Measurements from ENCODE around the gene AMH.

The AMH gene

DNA sequence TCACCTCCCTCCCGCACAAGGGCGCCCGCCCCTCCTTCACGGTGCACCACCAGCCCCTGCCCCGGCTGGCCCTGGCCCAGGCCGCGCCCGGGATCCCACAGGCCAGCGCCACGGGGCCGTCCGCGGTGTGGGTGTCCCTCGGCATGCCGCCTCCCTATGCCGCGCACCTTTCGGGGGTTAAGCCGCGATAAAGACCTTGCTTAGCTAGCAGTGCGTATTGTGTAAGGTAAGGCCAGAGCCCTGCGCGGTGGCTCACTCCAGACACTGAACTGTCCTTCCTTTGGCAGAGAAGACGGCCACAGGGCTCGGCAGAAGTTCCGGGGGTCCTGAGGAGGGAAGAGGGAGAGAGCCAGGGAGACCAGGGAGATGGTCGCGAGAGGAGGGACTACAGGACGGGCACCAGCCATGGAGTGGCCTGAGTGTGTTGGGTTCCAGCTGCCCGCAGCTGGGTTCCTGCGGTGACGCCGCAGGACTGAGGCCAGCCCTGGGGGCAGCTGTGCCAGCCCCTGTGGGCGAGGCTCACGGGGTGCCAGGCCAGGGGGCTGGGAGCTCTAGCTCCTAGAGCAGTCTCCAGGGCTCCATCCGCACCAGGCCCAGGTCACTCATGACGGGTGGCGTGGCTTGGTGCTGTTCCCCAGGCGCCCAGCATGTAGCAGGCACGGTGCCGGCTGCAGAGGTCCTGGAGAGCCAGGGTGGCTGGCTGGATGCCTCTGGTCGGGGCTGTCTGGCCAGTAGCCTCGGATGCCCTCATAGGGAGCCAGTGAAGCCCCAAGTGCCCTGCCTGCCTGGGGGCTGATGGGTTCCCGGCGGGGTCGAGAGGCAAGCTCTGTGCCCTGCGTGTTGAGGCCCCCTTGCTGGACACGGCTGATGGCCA is 20.7 kb upstream of the AMH start:
- ChIA-PET POLR2A (interaction anchor here (1.0 kb wide), 2 partner anchors 10 to 33 kb away, joined by 3 to 4 read pairs; no protein-coding TSS in a partner anchor), CTCF (interaction anchor here (1.2 to 2.3 kb wide), 2 partner anchors 42 to 72 kb away, joined by 5 to 9 read pairs; no protein-coding TSS in a partner anchor)
- TF ChIP-seq, protein P1, sequence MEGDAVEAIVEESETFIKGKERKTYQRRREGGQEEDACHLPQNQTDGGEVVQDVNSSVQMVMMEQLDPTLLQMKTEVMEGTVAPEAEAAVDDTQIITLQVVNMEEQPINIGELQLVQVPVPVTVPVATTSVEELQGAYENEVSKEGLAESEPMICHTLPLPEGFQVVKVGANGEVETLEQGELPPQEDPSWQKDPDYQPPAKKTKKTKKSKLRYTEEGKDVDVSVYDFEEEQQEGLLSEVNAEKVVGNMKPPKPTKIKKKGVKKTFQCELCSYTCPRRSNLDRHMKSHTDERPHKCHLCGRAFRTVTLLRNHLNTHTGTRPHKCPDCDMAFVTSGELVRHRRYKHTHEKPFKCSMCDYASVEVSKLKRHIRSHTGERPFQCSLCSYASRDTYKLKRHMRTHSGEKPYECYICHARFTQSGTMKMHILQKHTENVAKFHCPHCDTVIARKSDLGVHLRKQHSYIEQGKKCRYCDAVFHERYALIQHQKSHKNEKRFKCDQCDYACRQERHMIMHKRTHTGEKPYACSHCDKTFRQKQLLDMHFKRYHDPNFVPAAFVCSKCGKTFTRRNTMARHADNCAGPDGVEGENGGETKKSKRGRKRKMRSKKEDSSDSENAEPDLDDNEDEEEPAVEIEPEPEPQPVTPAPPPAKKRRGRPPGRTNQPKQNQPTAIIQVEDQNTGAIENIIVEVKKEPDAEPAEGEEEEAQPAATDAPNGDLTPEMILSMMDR (IDR thresholded peaks at IDR 0.05; ENCODE audit: insufficient read depth, low read length, missing control alignments): no peak
- no peak overlapping the region for H3K4me3 ChIP-seq (ENCODE audit: low read depth, low read length)
- DNase-seq (ENCODE audit: low read depth, low spot score): no peak

DNA sequence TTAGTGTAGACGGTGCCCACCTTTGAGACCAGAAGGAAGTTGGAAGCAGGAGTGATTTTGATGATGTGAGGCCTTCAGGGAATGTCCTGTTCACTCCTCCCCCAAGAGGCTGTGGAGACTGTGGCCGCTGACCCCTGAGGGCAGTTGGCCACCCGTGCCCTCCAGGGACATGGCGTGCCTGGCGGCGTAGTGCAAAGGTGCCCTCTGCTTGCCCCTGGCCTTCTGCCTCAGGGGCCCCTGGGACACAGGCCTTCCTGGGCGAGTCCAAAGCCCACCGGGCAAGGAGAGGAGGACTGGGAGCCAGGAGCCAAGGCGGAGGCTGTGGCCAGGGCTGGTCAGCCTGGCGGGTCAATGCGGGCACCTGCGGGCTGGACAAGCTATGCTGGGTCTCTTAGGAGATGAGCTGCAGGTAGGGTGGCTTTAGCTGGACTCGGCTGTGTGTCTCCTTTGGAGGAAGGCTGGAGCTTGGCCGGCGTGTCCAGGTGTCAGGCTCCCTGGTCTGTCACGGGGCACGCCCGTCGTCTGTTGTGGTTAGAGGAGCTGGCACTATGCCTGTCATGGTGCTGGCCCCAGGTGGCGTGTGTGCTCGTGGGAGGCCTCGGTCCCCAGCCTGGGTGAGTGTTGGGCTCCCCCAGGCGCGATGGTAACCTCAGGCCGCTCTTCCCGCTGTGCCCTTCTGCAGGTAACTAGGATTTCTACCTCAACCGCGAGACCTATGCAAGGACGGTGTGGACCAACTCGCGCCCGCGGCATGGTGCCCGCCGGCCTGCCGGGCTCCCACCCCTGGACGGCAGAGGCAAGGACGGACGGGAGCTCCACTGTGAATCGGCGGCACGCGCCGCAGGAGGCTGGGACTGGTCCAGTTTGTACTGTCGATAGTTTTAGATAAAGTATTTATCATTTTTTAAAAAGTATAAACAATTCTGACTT is 19.8 kb upstream of the AMH start:
- no peak overlapping the region for H3K4me3 ChIP-seq (ENCODE audit: low read depth, low read length)
- POLR2A ChIA-PET: interaction anchor here (0.5 to 1.5 kb wide), 5 partner anchors 9 to 237 kb away, joined by 3 to 5 read pairs (median 3); partner anchors contain the start of gene AP3D1
- TF ChIP-seq, protein P1 (IDR thresholded peaks at IDR 0.05; ENCODE audit: insufficient read depth, low read length, missing control alignments): no peak
- DNase-seq (ENCODE audit: low read depth, low spot score): no peak
- CTCF ChIA-PET: interaction anchor here (0.7 to 2.6 kb wide), 7 partner anchors 8 to 195 kb away, joined by 3 to 10 read pairs (median 5); no protein-coding TSS in a partner anchor

GRCh38 chr19:2230033-2230531 is 19.0 kb upstream of the AMH start:
- POLR2A ChIA-PET: interaction anchor here (0.5 to 1.5 kb wide), 4 partner anchors 15 to 236 kb away, joined by 3 to 5 read pairs (median 4); partner anchors contain the start of gene AP3D1
- CTCF ChIA-PET: interaction anchor here (0.7 to 2.6 kb wide), 6 partner anchors 8 to 194 kb away, joined by 3 to 10 read pairs (median 6); no protein-coding TSS in a partner anchor

GRCh38 chr19:2230807-2231533 is 18.2 kb upstream of the AMH start:
- ChIA-PET CTCF (interaction anchor here (0.9 to 2.6 kb wide), 4 partner anchors 9 to 85 kb away, joined by 3 to 10 read pairs (median 6); no protein-coding TSS in a partner anchor), POLR2A (interaction anchor here (1.4 to 1.5 kb wide), 2 partner anchors 19 to 79 kb away, joined by 3 to 4 read pairs; partner anchors contain the start of gene AP3D1)

More at GRCh38 chr19:2230033-2230531, 19.0 kb upstream of the AMH start:
- TF ChIP-seq, protein P1 (IDR thresholded peaks at IDR 0.05; ENCODE audit: insufficient read depth, low read length, missing control alignments): no peak
- no peak for DNase-seq (ENCODE audit: low read depth, low spot score)
- no peak overlapping the region for H3K4me3 ChIP-seq (ENCODE audit: low read depth, low read length)

GRCh38 chr19:2231621-2232221 is 17.4 kb upstream of the AMH start:
- no peak overlapping the region for H3K4me3 ChIP-seq (ENCODE audit: low read depth, low read length)
- ChIA-PET CTCF (interaction anchor here (0.9 to 2.6 kb wide), 3 partner anchors 10 to 84 kb away, joined by 3 to 9 read pairs (median 4); no protein-coding TSS in a partner anchor), POLR2A (no interaction called here)
- DNase-seq (ENCODE audit: low read depth, low spot score): no peak
- TF ChIP-seq, protein P1 (IDR thresholded peaks at IDR 0.05; ENCODE audit: insufficient read depth, low read length, missing control alignments): no peak

More at GRCh38 chr19:2230807-2231533, 18.2 kb upstream of the AMH start:
- H3K4me3 ChIP-seq (ENCODE audit: low read depth, low read length): no peak overlapping the region
- DNase-seq (ENCODE audit: low read depth, low spot score): no peak
- TF ChIP-seq, protein P1 (IDR thresholded peaks at IDR 0.05; ENCODE audit: insufficient read depth, low read length, missing control alignments): no peak

Measured in AG04449 (cell line).